H1 (cell line): ENCODE results near the gene PPFIA2. TPM values are rescaled to one million over a fixed set of nuclear protein-coding genes. Genes with fewer than 3 reads are reported as not detected.

ENCODE experiments used
- CHD2 ChIP-seq: IDR thresholded peaks from 2 replicates; pipeline ENCODE4 v1.6.1; 2012; ENCODE audit warnings: low read length, improper control_type of control experiment
- JUN ChIP-seq: IDR thresholded peaks from 2 replicates; pipeline ENCODE4 v1.6.1; 2011; ENCODE audit warnings: low read depth, mild to moderate bottlenecking, improper control_type of control experiment, low read length
- YY1 ChIP-seq: IDR thresholded peaks from 2 replicates; pipeline ENCODE4 v1.6.1; 2011; ENCODE audit warnings: low read depth, mild to moderate bottlenecking, low read length
- polyA plus RNA-seq, 7 experiments: library from polyadenylated mRNA; depleted of rRNA in 3 of 7; stranded (reverse) in 5 of 7; unstranded in 2 of 7; fragments of >200 nt in 5 of 7; fragments of 200-250 nt in 2 of 7; gene quantifications; 1 replicate in 5 of 7; 2 replicates in 1 of 7; 4 replicates in 1 of 7; pipeline versions ENCODE4 v1.2.1 to v1.2.3, GENCODE V29; 2011 to 2013; ENCODE audit warnings: missing spikeins in 2 of 7, mixed read lengths in 2 of 7
- total RNA-seq: library from RNA; stranded (reverse); fragmentation: NEBNext Ultra II Directional; extraction: Animal tissue kit (Norgen Biotek cat#: 25700); gene quantifications from 2 replicates; pipeline ENCODE4 v1.2.1, GENCODE V29; 2021
- TF ChIP-seq, protein P1 (sequence below): IDR thresholded peaks from 2 replicates; pipeline ENCODE4 v1.6.1; 2011; ENCODE audit warnings: low read length, improper control_type of control experiment

The PPFIA2 gene
- total and polyA plus RNA-seq, 2 of the 8 experiments (the other 6 are each of a cell fraction or from before 2014, with no cell fraction given) = 1.2 to 1.8 TPM

- TF ChIP-seq, protein P1, sequence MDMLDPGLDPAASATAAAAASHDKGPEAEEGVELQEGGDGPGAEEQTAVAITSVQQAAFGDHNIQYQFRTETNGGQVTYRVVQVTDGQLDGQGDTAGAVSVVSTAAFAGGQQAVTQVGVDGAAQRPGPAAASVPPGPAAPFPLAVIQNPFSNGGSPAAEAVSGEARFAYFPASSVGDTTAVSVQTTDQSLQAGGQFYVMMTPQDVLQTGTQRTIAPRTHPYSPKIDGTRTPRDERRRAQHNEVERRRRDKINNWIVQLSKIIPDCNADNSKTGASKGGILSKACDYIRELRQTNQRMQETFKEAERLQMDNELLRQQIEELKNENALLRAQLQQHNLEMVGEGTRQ = no peak
- no peak for TF ChIP-seq CHD2
- TF ChIP-seq JUN = no peak
- no peak for TF ChIP-seq YY1
Observed at GRCh38 chr12:81259360-81259759, 499.8 kb downstream of the PPFIA2 start (continued).
